Nephron (organoid): Measurements from ENCODE around the gene EID2.

Experiments used
- H3K27ac Mint-ChIP-seq, 3 experiments: 2 replicates each; pipeline ENCODE4 v1.8.0; 2020; ENCODE audit warnings: mixed read lengths in 3 of 3, mild to moderate bottlenecking in 2 of 3, moderate library complexity in 1 of 3
- H3K27me3 Mint-ChIP-seq: 2 replicates; pipeline ENCODE4 v1.8.0; 2021; ENCODE audit warnings: low read depth, mild to moderate bottlenecking, moderate library complexity, mixed read lengths
- H3K36me3 Mint-ChIP-seq: 2 replicates; pipeline ENCODE4 v1.8.0; 2020; ENCODE audit warnings: low read depth, mixed read lengths
- H3K4me1 Mint-ChIP-seq: 2 replicates; pipeline ENCODE4 v1.8.0; 2020; ENCODE audit warnings: mixed read lengths
- H3K4me3 Mint-ChIP-seq, 3 experiments: 2 replicates each; pipeline ENCODE4 v1.8.0; 2020; ENCODE audit warnings: mild to moderate bottlenecking in 3 of 3, mixed read lengths in 3 of 3, moderate library complexity in 2 of 3
- H3K9me3 Mint-ChIP-seq: 2 replicates; pipeline ENCODE4 v1.8.0; 2020; ENCODE audit warnings: mixed read lengths
- CTCF ChIP-seq, 3 experiments: fragments of 200-600 bp; sonication (generic); IDR thresholded peaks; one replicate each; pipeline ENCODE4 v1.5.0; 2021; ENCODE audit warnings: antibody characterized with exemption in 3 of 3; ENCODE audit not compliant: unreplicated experiment in 3 of 3

EID2 gene

GRCh38 chr19:39496063-39496462 is 43.9 kb downstream of the EID2 start:
- Mint-ChIP-seq H3K4me1 (peaks cover 14% of the 10 kb centered on the region), H3K36me3 (peaks cover 8% of the 10 kb centered on the region), H3K27ac (no peak overlapping the region), H3K4me3 (no peak overlapping the region), H3K9me3 (no peaks in the 10 kb centered on the region), H3K27me3 (peaks cover 59% of the 10 kb centered on the region)
- TF ChIP-seq CTCF (IDR thresholded peaks at IDR 0.05; ENCODE audit: unreplicated experiment in 3 of 3): no peak

GRCh38 chr19:39494661-39495060 is 45.3 kb downstream of the EID2 start:
- peaks cover 14% of the 10 kb centered on the region for H3K36me3 Mint-ChIP-seq
- peaks cover 11% of the 10 kb centered on the region for H3K4me1 Mint-ChIP-seq
- no peaks in the 10 kb centered on the region for H3K9me3 Mint-ChIP-seq
- no peak overlapping the region for H3K27ac Mint-ChIP-seq
- H3K27me3 Mint-ChIP-seq: peaks cover 44% of the 10 kb centered on the region
- no peak for TF ChIP-seq CTCF (IDR thresholded peaks at IDR 0.05; ENCODE audit: unreplicated experiment in 3 of 3)
- H3K4me3 Mint-ChIP-seq: no peak overlapping the region

GRCh38 chr19:39492788-39493187 is 47.2 kb downstream of the EID2 start:
- H3K36me3 Mint-ChIP-seq: peaks cover 27% of the 10 kb centered on the region
- no peak overlapping the region for H3K4me3 Mint-ChIP-seq
- H3K4me1 Mint-ChIP-seq: no peaks in the 10 kb centered on the region
- no peak for TF ChIP-seq CTCF (IDR thresholded peaks at IDR 0.05; ENCODE audit: unreplicated experiment in 3 of 3)
- H3K9me3 Mint-ChIP-seq: no peaks in the 10 kb centered on the region
- H3K27me3 Mint-ChIP-seq: peaks cover 26% of the 10 kb centered on the region
- no peak overlapping the region for H3K27ac Mint-ChIP-seq

GRCh38 chr19:39492225-39492624 is 47.7 kb downstream of the EID2 start:
- H3K36me3 Mint-ChIP-seq: peaks cover 28% of the 10 kb centered on the region

GRCh38 chr19:39489756-39490155 is 50.2 kb downstream of the EID2 start:
- Mint-ChIP-seq H3K4me1 (no peaks in the 10 kb centered on the region), H3K27me3 (peaks cover 3% of the 10 kb centered on the region), H3K4me3 (no peak overlapping the region), H3K36me3 (peaks cover 45% of the 10 kb centered on the region), H3K9me3 (no peaks in the 10 kb centered on the region), H3K27ac (no peak overlapping the region)
- no peak for TF ChIP-seq CTCF (IDR thresholded peaks at IDR 0.05; ENCODE audit: unreplicated experiment in 3 of 3)

More at GRCh38 chr19:39492225-39492624, 47.7 kb downstream of the EID2 start:
- Mint-ChIP-seq H3K27me3 (peaks cover 20% of the 10 kb centered on the region), H3K27ac (no peak overlapping the region), H3K4me3 (no peak overlapping the region), H3K9me3 (no peaks in the 10 kb centered on the region), H3K4me1 (no peaks in the 10 kb centered on the region)
- TF ChIP-seq CTCF (IDR thresholded peaks at IDR 0.05; ENCODE audit: unreplicated experiment in 3 of 3): no peak
